Prostate gland (tissue), 2 donors: Measurements from ENCODE around the gene TPPP2. TPM values are rescaled to one million over a fixed set of nuclear protein-coding genes. Genes with fewer than 3 reads are reported as not detected.

Experiments used
- DNase-seq: peaks from one replicate; pipeline ENCODE4 v3.0.0-alpha.2; 2019; ENCODE audit warnings: low spot score
- H3K27ac ChIP-seq, 2 donors: fragments of 200-600 bp; sonication (generic); 2 replicates each; pipeline ENCODE4 v1.5.1; 2017 to 2019
- H3K27me3 ChIP-seq: fragments of 200-600 bp; sonication (generic); replicated peaks from 2 replicates; pipeline ENCODE4 v1.5.1; 2019; ENCODE audit not compliant: insufficient read depth
- H3K36me3 ChIP-seq, 2 donors: fragments of 200-600 bp; sonication (generic); 1 replicate in 1 of 2; 2 replicates in 1 of 2; pipeline versions ENCODE4 v1.5.1 to v1.8.1; 2017 to 2019
- H3K4me1 ChIP-seq: fragments of 200-600 bp; sonication (generic); replicated peaks from 2 replicates; pipeline ENCODE4 v1.5.1; 2019
- H3K4me3 ChIP-seq, 2 donors: fragments of 200-600 bp; sonication (generic); 2 replicates each; pipeline ENCODE4 v1.5.1; 2017 to 2019
- H3K9me3 ChIP-seq: fragments of 200-600 bp; sonication (generic); 2 replicates; pipeline ENCODE4 v1.5.1; 2017
- POLR2A ChIP-seq: fragments of 450-650 bp; IDR thresholded peaks from one replicate; pipeline ENCODE4 v1.6.1; 2016; ENCODE audit warnings: antibody characterized with exemption, mild to moderate bottlenecking
- POLR2AphosphoS5 ChIP-seq: sonication (generic); formaldehyde crosslinking; IDR thresholded peaks from one replicate; pipeline ENCODE4 v1.6.1; 2017; ENCODE audit warnings: antibody characterized with exemption
- WGBS: methylation state at CpG from one replicate; pipeline ENCODE4 v1.1.5; 2018; 5-methylcytosine and 5-hydroxymethylcytosine counted together
- intact Hi-C: fragments of 100-400 bp; cut with DNase I; formaldehyde crosslinking; loops from one replicate; pipeline ENCODE4 v1.14.2; 2022
- microRNA-seq: library from miRNA; unstranded; fragments of <30 nt; microRNA quantifications from one replicate; pipeline ENCODE4, GENCODE V29; 2016
- total RNA-seq, 2 donors: library from RNA; depleted of rRNA; stranded (reverse); fragments of >200 nt; gene quantifications; one replicate each; pipeline ENCODE4 v1.1.0, GENCODE V29; 2016
- TF ChIP-seq, protein P1 (sequence below), 4 experiments: fragments of 200-600 bp in 2 of 4; fragments of 450-650 bp in 2 of 4; sonication (generic) in 2 of 4; IDR thresholded peaks; 1 replicate in 3 of 4; 2 replicates in 1 of 4; pipeline ENCODE4 v1.5.1; 2016 to 2019; ENCODE audit warnings: antibody characterized with exemption in 4 of 4, mild to moderate bottlenecking in 2 of 4, moderate library complexity in 2 of 4

The TPPP2 gene
- total RNA-seq, 2 donors from 2014 or later, result 9.4 TPM; not detected in 1

DNA sequence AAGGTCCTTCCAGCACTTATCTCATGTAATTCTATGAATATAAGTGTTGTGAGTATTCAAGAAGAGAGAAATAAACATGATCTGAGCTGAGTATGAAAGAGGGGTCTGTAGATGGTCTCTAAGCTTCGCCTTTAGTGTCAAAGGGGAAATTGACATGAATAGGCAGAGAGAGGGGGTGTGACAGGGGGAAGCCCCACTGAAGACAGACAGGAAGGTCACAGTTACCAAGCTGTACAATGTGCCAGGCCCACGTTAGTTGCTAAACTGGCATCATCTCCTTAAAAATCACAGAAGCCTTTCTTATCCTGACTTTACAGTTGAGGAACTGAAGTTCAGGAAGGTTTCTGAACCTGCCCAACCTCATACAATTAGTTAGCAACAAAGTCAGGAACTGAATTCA lies 47.7 kb downstream of the TPPP2 start:
- WGBS, result 77% methylated on average over 2 of the region's 2 CpGs
- H3K36me3 ChIP-seq, result peaks cover 0 to 4% of the 10 kb centered on the region in 2 donors

DNA sequence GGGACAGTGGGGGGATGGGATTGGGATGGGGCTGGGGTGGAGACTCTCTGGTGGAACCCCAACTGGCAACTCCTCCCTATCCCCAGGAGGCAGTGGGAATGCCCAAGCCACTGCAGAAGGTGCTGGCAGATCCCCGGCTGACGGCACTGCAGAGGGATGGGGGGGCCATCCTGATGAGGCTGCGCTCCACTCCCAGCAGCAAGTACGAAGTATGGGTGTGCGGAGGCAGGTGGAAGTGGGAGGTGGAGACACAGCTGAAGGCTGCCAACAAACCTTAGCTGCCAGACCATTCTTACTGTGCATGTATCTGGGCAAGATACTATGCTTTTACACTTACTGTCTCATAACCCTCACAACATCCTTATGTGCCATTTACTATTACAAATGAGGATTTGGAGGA lies 48.3 kb downstream of the TPPP2 start:
- Histone ChIP-seq H3K27ac (no peak overlapping the region), H3K4me3 (no peak overlapping the region), H3K9me3 (no peaks in the 10 kb centered on the region), H3K27me3 (no peaks in the 10 kb centered on the region), H3K36me3 (peaks cover 0 to 4% of the 10 kb centered on the region in 2 donors), H3K4me1 (no peaks in the 10 kb centered on the region)
- no peak for TF ChIP-seq POLR2A
- WGBS, result 90% methylated on average over 5 of the region's 5 CpGs
- DNase-seq, result no peak
- intact Hi-C loops, result no loop called here

More for the DNA sequence above, 47.7 kb downstream of the TPPP2 start:
- no peak for DNase-seq
- intact Hi-C loops, result no loop called here
- no peaks in the 10 kb centered on the region for H3K4me1 ChIP-seq
- H3K27me3 ChIP-seq, result no peaks in the 10 kb centered on the region
- no peaks in the 10 kb centered on the region for H3K9me3 ChIP-seq
- TF ChIP-seq POLR2AphosphoS5 (no peak), POLR2A (no peak)
- TF ChIP-seq, protein P1, sequence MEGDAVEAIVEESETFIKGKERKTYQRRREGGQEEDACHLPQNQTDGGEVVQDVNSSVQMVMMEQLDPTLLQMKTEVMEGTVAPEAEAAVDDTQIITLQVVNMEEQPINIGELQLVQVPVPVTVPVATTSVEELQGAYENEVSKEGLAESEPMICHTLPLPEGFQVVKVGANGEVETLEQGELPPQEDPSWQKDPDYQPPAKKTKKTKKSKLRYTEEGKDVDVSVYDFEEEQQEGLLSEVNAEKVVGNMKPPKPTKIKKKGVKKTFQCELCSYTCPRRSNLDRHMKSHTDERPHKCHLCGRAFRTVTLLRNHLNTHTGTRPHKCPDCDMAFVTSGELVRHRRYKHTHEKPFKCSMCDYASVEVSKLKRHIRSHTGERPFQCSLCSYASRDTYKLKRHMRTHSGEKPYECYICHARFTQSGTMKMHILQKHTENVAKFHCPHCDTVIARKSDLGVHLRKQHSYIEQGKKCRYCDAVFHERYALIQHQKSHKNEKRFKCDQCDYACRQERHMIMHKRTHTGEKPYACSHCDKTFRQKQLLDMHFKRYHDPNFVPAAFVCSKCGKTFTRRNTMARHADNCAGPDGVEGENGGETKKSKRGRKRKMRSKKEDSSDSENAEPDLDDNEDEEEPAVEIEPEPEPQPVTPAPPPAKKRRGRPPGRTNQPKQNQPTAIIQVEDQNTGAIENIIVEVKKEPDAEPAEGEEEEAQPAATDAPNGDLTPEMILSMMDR (IDR thresholded peaks at IDR 0.05), result no peak
- H3K4me3 ChIP-seq, result no peak overlapping the region
- H3K27ac ChIP-seq, result no peak overlapping the region

DNA sequence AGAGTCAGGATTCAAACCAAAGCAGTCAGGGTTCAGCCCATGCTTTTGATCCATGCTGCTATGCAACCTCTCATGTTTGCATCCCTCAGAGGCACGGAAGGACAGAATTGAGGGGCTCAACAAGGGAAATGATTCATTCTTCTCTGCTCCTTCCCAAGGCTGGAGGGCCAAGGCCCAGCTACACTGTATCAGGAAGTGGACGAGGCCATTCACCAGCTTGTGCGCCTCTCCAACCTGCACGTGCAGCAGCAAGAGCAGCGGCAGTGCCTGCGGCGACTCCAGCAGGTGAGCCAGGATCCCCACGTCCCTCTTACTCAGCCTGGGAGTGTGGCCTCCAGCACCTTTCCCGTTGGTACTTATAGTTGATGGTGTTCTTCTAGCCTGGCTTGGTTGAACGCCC lies 48.7 kb downstream of the TPPP2 start:
- intact Hi-C loops, result no loop called here
- Histone ChIP-seq H3K4me1 (no peaks in the 10 kb centered on the region), H3K36me3 (peaks cover 0 to 4% of the 10 kb centered on the region in 2 donors), H3K9me3 (no peaks in the 10 kb centered on the region), H3K4me3 (no peak overlapping the region), H3K27me3 (no peaks in the 10 kb centered on the region), H3K27ac (no peak overlapping the region)
- WGBS, result 79% methylated on average over 10 of the region's 10 CpGs
- no peak for TF ChIP-seq POLR2AphosphoS5
- TF ChIP-seq, protein P1 (IDR thresholded peaks at IDR 0.05), result no peak
- no peak for DNase-seq

DNA sequence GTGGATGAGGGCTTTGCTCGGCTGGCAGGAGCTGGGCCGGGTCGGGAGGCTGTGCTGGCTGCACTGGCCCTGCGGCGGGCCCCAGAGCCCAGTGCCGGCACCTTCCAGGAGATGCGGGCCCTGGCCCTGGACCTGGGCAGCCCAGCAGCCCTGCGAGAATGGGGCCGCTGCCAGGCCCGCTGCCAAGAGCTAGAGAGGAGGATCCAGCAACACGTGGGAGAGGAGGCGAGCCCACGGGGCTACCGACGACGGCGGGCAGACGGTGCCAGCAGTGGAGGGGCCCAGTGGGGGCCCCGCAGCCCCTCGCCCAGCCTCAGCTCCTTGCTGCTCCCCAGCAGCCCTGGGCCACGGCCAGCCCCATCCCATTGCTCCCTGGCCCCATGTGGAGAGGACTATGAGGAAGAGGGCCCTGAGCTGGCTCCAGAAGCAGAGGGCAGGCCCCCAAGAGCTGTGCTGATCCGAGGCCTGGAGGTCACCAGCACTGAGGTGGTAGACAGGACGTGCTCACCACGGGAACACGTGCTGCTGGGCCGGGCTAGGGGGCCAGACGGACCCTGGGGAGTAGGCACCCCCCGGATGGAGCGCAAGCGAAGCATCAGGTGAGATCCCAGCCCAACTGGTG lies 51.6 kb downstream of the TPPP2 start:
- no peak for DNase-seq
- no peak for TF ChIP-seq POLR2AphosphoS5
- TF ChIP-seq, protein P1 (IDR thresholded peaks at IDR 0.05), result no peak
- no peak for TF ChIP-seq POLR2A
- Histone ChIP-seq H3K27ac (no peak overlapping the region), H3K36me3 (peaks cover 0 to 4% of the 10 kb centered on the region in 2 donors), H3K27me3 (no peaks in the 10 kb centered on the region), H3K4me1 (no peaks in the 10 kb centered on the region), H3K4me3 (no peak overlapping the region), H3K9me3 (no peaks in the 10 kb centered on the region)
- 91% methylated on average over 17 of the region's 30 CpGs for WGBS
- intact Hi-C loops, result no loop called here

Small RNAs within 50 kb of the gene (microRNA-seq; reads per million reads assigned to microRNA genes)
- gene MIR6717, result not detected

Other genes starting within 250 kb of the TPPP2 start
- gene RNASE6, start 248.9 kb upstream of the TPPP2 start, total RNA-seq, result 10 to 100 TPM in 1 of 2 donors, 1 to 10 TPM in 1; 9.3 to 12.8 TPM
- 1,000 to 10,000 TPM in 1 of 2 donors, 10 to 100 TPM in 1; 30.1 to 3,158 TPM for gene RNASE1, start 227.4 kb upstream of the TPPP2 start, total RNA-seq
- gene RNASE3, start 138.8 kb upstream of the TPPP2 start, total RNA-seq, result not detected
- gene RNASE2, start 74.7 kb upstream of the TPPP2 start, total RNA-seq, result under 1 TPM; 0.46 to 0.91 TPM
- gene METTL17, start 40.2 kb upstream of the TPPP2 start, total RNA-seq, result 10 to 100 TPM; 60.3 to 74.5 TPM
- gene SLC39A2, start 30.9 kb upstream of the TPPP2 start, total RNA-seq, result 10 to 100 TPM in 1 of 2 donors, 1 to 10 TPM in 1; 1.7 to 20.1 TPM
- 100 to 1,000 TPM; 230 to 304 TPM for gene NDRG2, start 5.2 kb upstream of the TPPP2 start, total RNA-seq
- gene RNASE13, start 4.6 kb downstream of the TPPP2 start, total RNA-seq, result under 1 TPM in 1 of 2 donors, not detected in 1; 0.57 TPM
- under 1 TPM in 1 of 2 donors, not detected in 1; 0.74 TPM for gene RNASE7, start 12.1 kb downstream of the TPPP2 start, total RNA-seq
- not detected for gene RNASE8, start 27.6 kb downstream of the TPPP2 start, total RNA-seq
- 10 to 100 TPM; 12.4 to 37.7 TPM for gene ARHGEF40, start 40.1 kb downstream of the TPPP2 start, total RNA-seq
- gene ZNF219, start 68.4 kb downstream of the TPPP2 start, total RNA-seq, result 10 to 100 TPM; 56.8 to 89.8 TPM
- not detected for gene TMEM253, start 70.8 kb downstream of the TPPP2 start, total RNA-seq
- not detected for gene OR5AU1, start 125.8 kb downstream of the TPPP2 start, total RNA-seq
- 100 to 1,000 TPM; 411 to 423 TPM for gene HNRNPC, start 239.2 kb downstream of the TPPP2 start, total RNA-seq
- gene RPGRIP1, start 249.9 kb downstream of the TPPP2 start, total RNA-seq, result 1 to 10 TPM in 1 of 2 donors, under 1 TPM in 1; 0.09 to 6.8 TPM